ENCODE measurements around the gene DLG2. TPM values are rescaled to one million over a fixed set of nuclear protein-coding genes. Genes with fewer than 3 reads are reported as not detected.

The DLG2 gene
- total RNA-seq, 1 donor from 2014 or later, result 1.8 TPM

- Mint-ChIP-seq H3K36me3 (ENCODE audit: low read depth, unreplicated experiment) (no peaks in the 10 kb centered on the region), H3K4me3 (ENCODE audit: unreplicated experiment) (no peak overlapping the region), H3K27me3 (ENCODE audit: low read depth, unreplicated experiment) (peaks cover 6% of the 10 kb centered on the region), H3K9me3 (ENCODE audit: unreplicated experiment) (no peaks in the 10 kb centered on the region), H3K4me1 (ENCODE audit: low read depth, unreplicated experiment) (no peaks in the 10 kb centered on the region), H3K27ac (ENCODE audit: unreplicated experiment) (no peak overlapping the region)
- no peak overlapping the region for H3K4me3 ChIP-seq (ENCODE audit: insufficient read depth, low read depth, low read length)
- no peaks in the 10 kb centered on the region for H4K20me1 ChIP-seq (ENCODE audit: insufficient read depth, low read length)
- no peaks in the 10 kb centered on the region for H3K79me2 ChIP-seq (ENCODE audit: insufficient read depth, low read length)
- no peak overlapping the region for H2AFZ ChIP-seq (ENCODE audit: low read depth, low read length)
- FAIRE-seq (no peak), DNase-seq (ENCODE audit: low read depth) (no peak)
- no peak overlapping the region for H3K9ac ChIP-seq (ENCODE audit: low read length)
- no peak overlapping the region for H3K4me2 ChIP-seq (ENCODE audit: low read length)
- no peaks in the 10 kb centered on the region for H3K27me3 ChIP-seq (ENCODE audit: insufficient read depth, low read length)
- H3K27ac ChIP-seq (ENCODE audit: low read depth, low read length), result no peak overlapping the region
- H3K4me1 ChIP-seq (ENCODE audit: insufficient read depth, low read length), result no peaks in the 10 kb centered on the region
- TF ChIP-seq CTCF (IDR thresholded peaks at IDR 0.05; ENCODE audit: insufficient read depth, low read depth, low read length) (no peak), EZH2 (IDR thresholded peaks at IDR 0.05; ENCODE audit: insufficient read depth, low read length) (no peak)
- no peaks in the 10 kb centered on the region for H3K36me3 ChIP-seq (ENCODE audit: insufficient read depth, low read length)
- H3K9me3 ChIP-seq (ENCODE audit: insufficient read depth, low read depth, low read length), result no peaks in the 10 kb centered on the region
Observed at GRCh38 chr11:83545494-83546260, 2081.5 kb downstream of the DLG2 start.

DNA sequence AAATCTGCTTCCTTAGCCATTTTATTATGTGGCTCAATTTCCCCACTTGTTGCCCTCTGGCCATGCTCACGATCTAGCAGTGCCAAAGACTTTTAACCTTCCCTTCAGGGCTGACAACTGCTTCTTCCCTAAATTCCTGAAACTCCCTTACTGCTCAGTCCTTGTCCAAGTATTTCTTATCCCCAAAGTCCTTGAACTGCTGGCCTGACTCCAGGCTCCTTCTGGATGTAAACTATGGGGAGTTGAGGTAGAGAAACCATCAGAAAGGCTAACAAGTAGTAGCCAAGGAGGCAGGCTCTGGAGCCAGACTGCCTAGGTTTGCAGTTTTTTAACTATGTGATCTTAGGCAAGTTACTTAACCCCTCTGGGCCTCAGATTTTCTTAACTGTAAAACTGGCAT, 2082.3 kb downstream of the DLG2 start:
- Histone ChIP-seq H3K27me3 (ENCODE audit: insufficient read depth, low read length) (no peaks in the 10 kb centered on the region), H4K20me1 (ENCODE audit: insufficient read depth, low read length) (no peaks in the 10 kb centered on the region), H3K9ac (ENCODE audit: low read length) (no peak overlapping the region), H2AFZ (ENCODE audit: low read depth, low read length) (no peak overlapping the region), H3K36me3 (ENCODE audit: insufficient read depth, low read length) (no peaks in the 10 kb centered on the region), H3K4me2 (ENCODE audit: low read length) (no peak overlapping the region), H3K4me3 (ENCODE audit: insufficient read depth, low read depth, low read length) (no peak overlapping the region), H3K79me2 (ENCODE audit: insufficient read depth, low read length) (no peaks in the 10 kb centered on the region), H3K27ac (ENCODE audit: low read depth, low read length) (no peak overlapping the region), H3K4me1 (ENCODE audit: insufficient read depth, low read length) (no peaks in the 10 kb centered on the region), H3K9me3 (ENCODE audit: insufficient read depth, low read depth, low read length) (no peaks in the 10 kb centered on the region)
- peaks cover 3% of the 10 kb centered on the region for H3K27me3 Mint-ChIP-seq (ENCODE audit: low read depth, unreplicated experiment)
- peaks cover 4% of the 10 kb centered on the region for H3K4me1 Mint-ChIP-seq (ENCODE audit: low read depth, unreplicated experiment)
- no peaks in the 10 kb centered on the region for H3K36me3 Mint-ChIP-seq (ENCODE audit: low read depth, unreplicated experiment)
- no peak overlapping the region for H3K4me3 Mint-ChIP-seq (ENCODE audit: unreplicated experiment)
- no peak for TF ChIP-seq CTCF (IDR thresholded peaks at IDR 0.05; ENCODE audit: insufficient read depth, low read depth, low read length)
- DNase-seq (ENCODE audit: low read depth), result no peak
- FAIRE-seq, result no peak
- no peaks in the 10 kb centered on the region for H3K9me3 Mint-ChIP-seq (ENCODE audit: unreplicated experiment)
- no peak overlapping the region for H3K27ac Mint-ChIP-seq (ENCODE audit: unreplicated experiment)

DNA sequence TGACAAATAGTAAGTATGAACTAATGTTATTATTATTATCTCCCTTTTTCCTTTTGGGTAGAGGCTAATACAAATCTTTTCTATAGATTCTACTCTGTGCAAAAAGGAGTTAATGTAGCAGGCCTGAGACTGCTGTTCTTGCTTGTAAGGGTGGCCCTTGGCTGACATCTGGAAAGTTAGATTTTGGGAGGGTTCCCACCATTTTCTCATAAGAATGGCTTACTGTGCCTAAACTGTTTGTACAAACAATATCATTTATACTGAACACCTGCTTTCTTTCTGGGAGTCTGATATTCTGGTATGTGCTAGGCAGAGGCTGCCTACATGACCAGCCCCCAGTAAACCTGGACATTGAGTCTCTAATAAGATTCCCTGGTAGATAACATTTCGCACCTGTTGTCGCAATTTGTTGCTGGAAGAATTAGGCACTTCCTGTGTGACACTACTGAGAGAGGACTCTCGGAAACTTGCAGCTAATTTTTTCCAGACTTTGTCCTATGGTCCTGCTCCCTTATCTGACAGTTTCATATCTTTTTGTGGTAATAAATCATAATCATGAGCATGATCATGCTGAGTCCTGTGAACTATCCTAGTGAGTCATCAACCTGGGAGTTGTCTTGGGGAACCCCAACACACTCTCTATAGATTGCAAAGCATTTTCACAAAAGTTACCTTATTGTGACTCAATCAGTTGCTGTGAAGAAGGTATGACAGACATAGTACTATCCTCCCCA, 2083.3 kb downstream of the DLG2 start:
- no peak overlapping the region for H3K27ac Mint-ChIP-seq (ENCODE audit: unreplicated experiment)
- Histone ChIP-seq H2AFZ (ENCODE audit: low read depth, low read length) (no peak overlapping the region), H3K4me1 (ENCODE audit: insufficient read depth, low read length) (no peaks in the 10 kb centered on the region), H3K9me3 (ENCODE audit: insufficient read depth, low read depth, low read length) (no peaks in the 10 kb centered on the region), H3K4me2 (ENCODE audit: low read length) (no peak overlapping the region), H3K79me2 (ENCODE audit: insufficient read depth, low read length) (no peaks in the 10 kb centered on the region), H3K36me3 (ENCODE audit: insufficient read depth, low read length) (no peaks in the 10 kb centered on the region), H3K9ac (ENCODE audit: low read length) (no peak overlapping the region), H3K27me3 (ENCODE audit: insufficient read depth, low read length) (no peaks in the 10 kb centered on the region), H3K4me3 (ENCODE audit: insufficient read depth, low read depth, low read length) (no peak overlapping the region), H4K20me1 (ENCODE audit: insufficient read depth, low read length) (no peaks in the 10 kb centered on the region), H3K27ac (ENCODE audit: low read depth, low read length) (no peak overlapping the region)
- H3K9me3 Mint-ChIP-seq (ENCODE audit: unreplicated experiment), result no peaks in the 10 kb centered on the region
- FAIRE-seq (no peak), DNase-seq (ENCODE audit: low read depth) (no peak)
- TF ChIP-seq CTCF (IDR thresholded peaks at IDR 0.05; ENCODE audit: insufficient read depth, low read depth, low read length) (no peak), EZH2 (IDR thresholded peaks at IDR 0.05; ENCODE audit: insufficient read depth, low read length) (no peak)
- H3K36me3 Mint-ChIP-seq (ENCODE audit: low read depth, unreplicated experiment), result no peaks in the 10 kb centered on the region
- H3K27me3 Mint-ChIP-seq (ENCODE audit: low read depth, unreplicated experiment), result peaks cover 3% of the 10 kb centered on the region
- no peak overlapping the region for H3K4me3 Mint-ChIP-seq (ENCODE audit: unreplicated experiment)
- H3K4me1 Mint-ChIP-seq (ENCODE audit: low read depth, unreplicated experiment), result peaks cover 4% of the 10 kb centered on the region
